ENCODE measurements around the gene ZNF23. TPM values are rescaled to one million over a fixed set of nuclear protein-coding genes. Genes with fewer than 3 reads are reported as not detected.

The ZNF23 gene
- total RNA-seq, 1 experiment from 2014 or later = 10.6 TPM

Other genes starting within 250 kb of the ZNF23 start
- gene HYDIN, start 231.5 kb downstream of the ZNF23 start, total RNA-seq (2014; rRNA removed; shearing (Covaris generic)) = 0.07 TPM in 1 of 2 replicates, not detected in the other
- gene CMTR2, start 172.8 kb downstream of the ZNF23 start, total RNA-seq (2014; rRNA removed; shearing (Covaris generic)) = 21.3 and 33.8 TPM in 2 replicates
- 0.10 TPM in 1 of 2 replicates, not detected in the other for gene CALB2, start 103.5 kb downstream of the ZNF23 start, total RNA-seq (2014; rRNA removed; shearing (Covaris generic))
- gene TLE7, start 20.2 kb downstream of the ZNF23 start, total RNA-seq (2014; rRNA removed; shearing (Covaris generic)) = not detected in 2 replicates
- gene ZNF19, start 27.1 kb upstream of the ZNF23 start, total RNA-seq (2014; rRNA removed; shearing (Covaris generic)) = 2.0 and 5.3 TPM in 2 replicates
- gene CHST4, start 64.2 kb upstream of the ZNF23 start, total RNA-seq (2014; rRNA removed; shearing (Covaris generic)) = 0.05 TPM in 1 of 2 replicates, not detected in the other
- not detected in 2 replicates for gene TAT, start 114.8 kb upstream of the ZNF23 start, total RNA-seq (2014; rRNA removed; shearing (Covaris generic))
- gene MARVELD3, start 163.9 kb upstream of the ZNF23 start, total RNA-seq (2014; rRNA removed; shearing (Covaris generic)) = not detected in 2 replicates

All from M059J (cell line).